Measurements from ENCODE around the gene TNS4. TPM values are rescaled to one million over a fixed set of nuclear protein-coding genes. Genes with fewer than 3 reads are reported as not detected.

Gene TNS4
- total RNA-seq, 4 donors from 2014 or later = 730 to 1,745 (median 1,078) TPM

GRCh38 chr17:40533896-40534295 is 32.5 kb upstream of the TNS4 start:
- Histone ChIP-seq H3K27ac (peak overlapping the region; percentile 49), H3K9me3 (no peaks in the 10 kb centered on the region), H3K36me3 (no peaks in the 10 kb centered on the region), H3K27me3 (no peaks in the 10 kb centered on the region), H3K4me3 (no peak overlapping the region), H3K4me1 (peaks cover 76% of the 10 kb centered on the region)
- TF ChIP-seq EP300 (IDR thresholded peaks at IDR 0.05) (no peak), POLR2A (IDR thresholded peaks at IDR 0.05) (no peak), POLR2AphosphoS5 (IDR thresholded peaks at IDR 0.05) (no peak), CTCF (IDR thresholded peaks at IDR 0.05) (no peak)
- DNase-seq (ENCODE audit: low spot score in 2 of 2) = peak in 1 of 2 donors; percentile 42
- 65% methylated on average over 4 of the region's 4 CpGs for WGBS

- no peaks in the 10 kb centered on the region for H3K27me3 ChIP-seq
- H3K4me1 ChIP-seq = peaks cover 64% of the 10 kb centered on the region
- peak overlapping the region; percentile 45 for H3K27ac ChIP-seq
- peak; percentile 35 to 43 for DNase-seq (ENCODE audit: low spot score in 2 of 2)
- H3K9me3 ChIP-seq = no peaks in the 10 kb centered on the region
- no peak for TF ChIP-seq POLR2A (IDR thresholded peaks at IDR 0.05)
- no peak for TF ChIP-seq EP300 (IDR thresholded peaks at IDR 0.05)
- no peak for TF ChIP-seq POLR2AphosphoS5 (IDR thresholded peaks at IDR 0.05)
- H3K4me3 ChIP-seq = no peak overlapping the region
- H3K36me3 ChIP-seq = no peaks in the 10 kb centered on the region
- 40% methylated on average over 3 of the region's 6 CpGs for WGBS
Measured at GRCh38 chr17:40532520-40533253, 31.3 kb upstream of the TNS4 start.

- 80% methylated on average over 15 of the region's 15 CpGs for WGBS
- Histone ChIP-seq H3K36me3 (no peaks in the 10 kb centered on the region), H3K9me3 (no peaks in the 10 kb centered on the region), H3K27me3 (no peaks in the 10 kb centered on the region), H3K27ac (no peak overlapping the region), H3K4me3 (no peak overlapping the region), H3K4me1 (peaks cover 57% of the 10 kb centered on the region)
- DNase-seq (ENCODE audit: low spot score in 2 of 2) = peak; percentile 69 to 70
- TF ChIP-seq CTCF (IDR thresholded peaks at IDR 0.05) (no peak), EP300 (IDR thresholded peaks at IDR 0.05) (no peak), POLR2A (IDR thresholded peaks at IDR 0.05) (no peak), POLR2AphosphoS5 (IDR thresholded peaks at IDR 0.05) (no peak)
Measured at GRCh38 chr17:40531051-40531991, 29.9 kb upstream of the TNS4 start.

- peaks cover 51% of the 10 kb centered on the region for H3K4me1 ChIP-seq
- H3K9me3 ChIP-seq = no peaks in the 10 kb centered on the region
- whole genome bisulfite sequencing = 75% methylated on average over 5 of the region's 5 CpGs
- TF ChIP-seq EP300 (IDR thresholded peaks at IDR 0.05) (no peak), POLR2A (IDR thresholded peaks at IDR 0.05) (no peak), POLR2AphosphoS5 (IDR thresholded peaks at IDR 0.05) (no peak), CTCF (IDR thresholded peaks at IDR 0.05) (no peak)
- H3K27ac ChIP-seq = no peak overlapping the region
- no peaks in the 10 kb centered on the region for H3K36me3 ChIP-seq
- no peak overlapping the region for H3K4me3 ChIP-seq
- H3K27me3 ChIP-seq = no peaks in the 10 kb centered on the region
- DNase-seq (ENCODE audit: low spot score in 2 of 2) = peak; percentile 57 to 59
Measured at GRCh38 chr17:40530531-40530994, 29.1 kb upstream of the TNS4 start.

- Histone ChIP-seq H3K4me1 (peaks cover 47% of the 10 kb centered on the region), H3K9me3 (no peaks in the 10 kb centered on the region), H3K4me3 (no peak overlapping the region), H3K36me3 (no peaks in the 10 kb centered on the region), H3K27me3 (no peaks in the 10 kb centered on the region), H3K27ac (no peak overlapping the region)
- DNase-seq (ENCODE audit: low spot score in 2 of 2) = peak in 1 of 2 donors; percentile 39
- 79% methylated on average over 2 of the region's 2 CpGs for WGBS
- TF ChIP-seq POLR2AphosphoS5 (IDR thresholded peaks at IDR 0.05) = no peak
- TF ChIP-seq EP300 (IDR thresholded peaks at IDR 0.05) = no peak
- TF ChIP-seq POLR2A (IDR thresholded peaks at IDR 0.05) = no peak
- no peak for TF ChIP-seq CTCF (IDR thresholded peaks at IDR 0.05)
Measured at GRCh38 chr17:40529991-40530390, 28.6 kb upstream of the TNS4 start.

All from suprapubic skin (tissue), 4 donors.